DMS 273 treated with DMSO at 0.1 percent for 48 hours (cell line): Measurements from ENCODE around the gene MBP.
"Not testable (repeated sequence)": the region's sequence is repeated elsewhere in the genome, so short reads cannot be mapped to it uniquely, and the experiment has no call there.

Experiments
- DNase-seq: peaks from one replicate; lab custom pipeline; 2025; lab: John Stamatoyannopoulos, UW

MBP gene

GRCh38 chr18:77022116-77022515 lies 110.5 kb downstream of the MBP start:
- no peak for DNase-seq

- DNase-seq, result not testable (repeated sequence)
Measured at GRCh38 chr18:77021478-77021877, 111.1 kb downstream of the MBP start.

- DNase-seq, result no peak
Measured at GRCh38 chr18:77021075-77021474, 111.5 kb downstream of the MBP start.

- DNase-seq, result no peak
Measured at GRCh38 chr18:77020561-77020960, 112.0 kb downstream of the MBP start.

GRCh38 chr18:77019641-77020040 lies 112.9 kb downstream of the MBP start:
- DNase-seq, result no peak

DNA sequence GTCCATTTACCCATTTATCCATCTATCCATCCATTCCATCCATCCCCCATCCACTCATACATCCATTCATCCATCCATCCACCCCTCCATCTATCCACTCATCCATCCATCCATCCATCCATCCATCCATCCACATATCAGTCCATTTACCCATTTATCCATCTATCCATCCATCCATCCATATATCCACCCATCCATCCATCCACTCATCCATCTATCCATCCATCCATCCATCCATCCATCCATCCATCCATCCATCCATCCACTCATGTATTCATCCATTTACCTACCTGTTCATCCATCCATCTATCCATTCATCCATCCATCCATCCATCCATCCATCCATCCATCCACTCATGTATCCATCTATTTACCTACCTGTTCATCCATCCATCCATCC lies 113.9 kb downstream of the MBP start:
- DNase-seq, result not testable (repeated sequence)

- no peak for DNase-seq
Measured at GRCh38 chr18:77017355-77017754, 115.2 kb downstream of the MBP start.

DNA sequence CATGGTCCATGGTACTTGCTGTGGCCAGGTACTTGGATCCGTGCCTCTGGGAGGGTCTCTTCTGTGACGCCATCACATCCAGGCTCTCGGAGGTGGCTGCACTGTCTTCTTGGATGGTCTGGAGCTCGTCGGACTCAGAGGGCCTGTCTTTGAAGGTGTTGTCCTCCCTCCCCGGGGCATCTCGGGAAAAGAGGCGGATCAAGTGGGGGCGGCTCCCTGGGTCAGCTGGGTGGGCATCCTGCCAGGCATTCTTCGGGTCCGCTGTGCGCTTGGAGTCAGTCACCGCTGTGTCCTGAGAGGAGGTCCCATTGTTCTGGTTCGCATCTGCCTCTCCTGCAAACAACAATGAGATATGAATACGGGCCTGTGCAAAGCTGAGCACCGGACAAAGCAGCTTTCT lies 115.6 kb downstream of the MBP start:
- no peak for DNase-seq

DNA sequence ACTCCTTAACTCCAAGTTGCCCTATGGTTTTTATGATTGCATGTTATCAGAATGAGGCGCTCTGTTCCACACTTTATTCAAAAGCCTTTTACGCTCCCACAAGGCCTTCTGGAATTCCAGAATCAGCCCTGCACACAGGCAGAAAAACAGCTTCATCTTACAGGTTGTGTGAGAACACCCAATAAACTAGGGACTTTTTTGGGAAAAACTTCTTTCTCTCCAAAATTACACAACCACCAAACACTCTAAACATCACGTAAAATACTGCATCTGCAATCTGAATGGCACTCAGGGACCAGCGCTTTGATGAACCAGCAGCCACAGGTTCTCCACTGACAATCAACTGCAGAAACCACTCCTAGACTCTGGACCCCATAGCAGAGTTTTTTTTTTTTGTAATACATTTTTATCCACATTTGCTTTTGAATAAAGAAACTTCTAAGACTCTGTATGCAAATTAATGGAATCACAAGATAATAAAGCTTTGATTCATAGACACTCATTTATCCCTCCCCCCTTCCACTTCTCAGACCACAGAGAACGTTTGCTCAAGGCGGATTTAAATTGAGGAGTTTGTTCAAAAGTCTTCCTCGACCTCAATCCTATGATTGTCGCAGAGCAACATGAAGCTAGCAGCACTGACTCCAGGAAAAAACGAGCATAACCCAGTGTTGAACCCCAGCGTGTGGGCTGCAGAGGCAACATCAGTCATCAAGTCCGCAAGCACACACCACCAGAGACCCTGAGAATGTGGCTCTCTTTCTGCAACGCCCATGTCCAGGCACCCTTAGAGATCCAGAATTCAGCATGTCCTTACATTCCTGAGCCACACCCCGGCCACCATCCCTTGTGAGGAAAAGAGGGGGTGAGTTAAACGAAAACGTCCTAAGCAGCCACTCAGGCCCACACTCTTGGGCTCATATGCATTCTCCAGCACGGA lies 116.5 kb downstream of the MBP start:
- DNase-seq, result no peak

DNA sequence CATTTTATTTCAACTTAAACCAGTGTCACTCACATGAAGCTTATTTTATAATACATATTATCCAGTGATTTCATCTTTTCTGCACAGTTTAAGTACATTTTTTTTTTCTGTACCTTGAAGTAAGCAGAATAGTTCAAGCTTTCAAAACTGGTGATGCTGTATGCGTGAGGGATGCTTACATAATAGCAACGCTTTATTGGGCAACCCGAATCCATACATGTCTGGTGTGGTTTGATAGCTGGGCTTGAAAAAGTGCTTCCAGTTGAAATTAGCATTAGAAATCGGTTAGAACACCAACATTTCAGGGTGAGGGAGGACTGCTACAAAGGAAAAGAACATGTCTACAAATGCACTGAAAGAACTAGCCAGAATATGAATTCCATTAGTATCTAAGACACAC lies 117.4 kb downstream of the MBP start:
- no peak for DNase-seq

GRCh38 chr18:77014538-77014937 lies 118.0 kb downstream of the MBP start:
- DNase-seq, result no peak

DNA sequence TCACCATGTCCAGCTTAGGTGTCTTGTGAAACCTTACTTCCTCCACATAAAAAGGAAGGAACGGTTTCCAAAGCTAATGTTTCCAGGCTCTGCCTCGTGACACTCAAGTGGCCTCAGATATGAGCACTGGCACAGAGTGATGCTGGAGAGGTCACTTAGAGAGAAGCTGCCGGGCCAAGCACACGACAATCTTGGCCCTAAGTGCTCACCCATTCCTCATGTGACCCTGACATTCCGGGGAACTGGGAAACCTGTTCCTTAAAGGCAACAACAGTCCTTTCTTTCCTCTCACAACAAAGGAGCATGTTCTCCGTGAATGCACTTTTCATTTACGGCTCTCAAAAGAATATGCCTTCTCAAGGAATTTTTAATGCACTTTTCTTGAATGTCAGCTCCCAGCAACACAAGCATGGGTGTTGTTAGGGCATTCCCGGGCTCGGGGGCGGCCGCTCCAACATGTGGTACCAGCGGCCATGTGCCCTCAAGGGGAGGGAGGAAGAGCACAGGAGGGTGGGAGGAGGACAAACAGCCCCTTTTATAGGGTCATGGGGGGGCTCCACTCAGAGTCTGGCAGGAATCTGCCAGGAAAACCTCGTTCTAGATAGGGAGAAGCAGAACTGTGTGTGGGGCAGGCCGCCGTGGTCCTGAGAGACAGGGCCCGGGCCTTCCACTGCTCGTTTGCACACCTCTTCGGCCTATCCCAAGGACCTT lies 118.6 kb downstream of the MBP start:
- no peak for DNase-seq

DNA sequence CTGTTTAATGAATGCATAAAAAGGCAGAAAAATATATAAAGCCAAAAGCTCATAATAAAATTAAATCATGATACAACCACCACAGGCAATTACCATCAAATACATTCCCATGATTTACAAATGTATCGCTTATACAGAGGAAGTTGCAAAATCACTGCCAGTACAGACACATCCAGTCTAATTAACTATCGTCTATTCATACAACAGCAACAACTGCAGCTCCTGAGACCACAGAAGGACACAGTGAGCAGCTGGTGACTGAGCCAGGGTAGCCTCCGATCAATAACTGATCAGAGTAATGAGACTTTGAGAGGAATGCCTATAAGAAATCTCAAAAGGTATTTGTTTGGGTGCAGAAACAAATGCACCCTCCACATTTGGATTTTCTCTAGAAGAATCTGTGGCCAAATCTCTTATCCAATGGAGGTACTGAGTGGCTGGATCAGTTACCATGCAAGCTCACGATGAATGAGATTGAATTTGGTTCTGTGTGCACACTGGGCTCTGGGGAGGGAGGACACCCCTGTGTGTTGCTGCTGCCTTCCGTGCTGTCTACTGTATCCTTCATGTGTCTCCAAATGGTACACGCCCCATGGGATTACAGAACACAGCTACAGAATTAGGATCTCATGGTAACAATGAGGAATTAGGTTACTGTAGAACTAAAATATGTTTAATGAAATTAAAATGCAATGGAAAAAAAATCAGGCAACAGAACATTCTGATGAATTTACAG lies 119.6 kb downstream of the MBP start:
- no peak for DNase-seq

GRCh38 chr18:77012120-77012519 lies 120.5 kb downstream of the MBP start:
- no peak for DNase-seq

DNA sequence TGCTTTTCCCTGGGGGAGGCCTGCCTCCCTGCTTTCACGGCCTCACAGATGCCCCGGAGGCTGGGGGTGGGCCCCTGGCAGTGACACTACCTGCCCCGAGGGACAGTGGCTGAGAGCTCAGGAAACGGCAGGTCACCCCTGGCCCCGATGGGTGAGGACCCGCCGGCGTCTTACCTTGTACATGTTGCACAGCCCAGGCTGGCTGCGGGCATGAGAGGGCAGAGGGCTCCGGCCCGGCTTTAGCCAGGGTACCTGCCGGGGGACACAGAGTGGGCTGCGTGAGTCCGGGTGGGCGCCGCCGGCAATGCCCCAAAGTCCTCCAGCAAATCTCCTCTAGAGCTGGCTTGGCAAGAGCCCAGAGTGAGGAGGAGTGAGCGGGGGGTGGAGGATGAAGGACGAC lies 122.9 kb downstream of the MBP start:
- DNase-seq, result no peak

- DNase-seq, result no peak
Measured at GRCh38 chr18:77008576-77009315, 123.8 kb downstream of the MBP start.

GRCh38 chr18:77008006-77008405 lies 124.6 kb downstream of the MBP start:
- DNase-seq, result no peak

GRCh38 chr18:77007251-77007650 lies 125.3 kb downstream of the MBP start:
- no peak for DNase-seq

- DNase-seq, result no peak
Measured at GRCh38 chr18:77006305-77007175, 126.0 kb downstream of the MBP start.

- no peak for DNase-seq
Measured at GRCh38 chr18:77005651-77006195, 126.9 kb downstream of the MBP start.
